ENCODE data around the gene C2. TPM values are rescaled to one million over a fixed set of nuclear protein-coding genes. Genes with fewer than 3 reads are reported as not detected.

The C2 gene
- total RNA-seq, 2 donors from 2014 or later = 12.3 to 30.0 TPM

Small RNA genes lying within 50 kb of the gene (microRNA-seq; reads per million reads assigned to microRNA genes)
- gene MIR1236 = 0 reads per million in 2 donors

Other genes with a start within 250 kb of the C2 start
- gene LY6G5C, start 246.7 kb upstream of the C2 start, total RNA-seq = 1 to 10 TPM; 2.2 to 2.5 TPM
- 10 to 100 TPM; 33.5 to 36.3 TPM for gene ABHD16A, start 224.4 kb upstream of the C2 start, total RNA-seq
- not detected for gene LY6G6F, start 220.9 kb upstream of the C2 start, total RNA-seq
- not detected for gene LY6G6D, start 212.4 kb upstream of the C2 start, total RNA-seq
- gene LY6G6C, start 206.0 kb upstream of the C2 start, total RNA-seq = not detected
- under 1 TPM; 0.39 to 0.41 TPM for gene MPIG6B, start 204.3 kb upstream of the C2 start, total RNA-seq
- 10 to 100 TPM; 55.6 to 56.2 TPM for gene DDAH2, start 198.4 kb upstream of the C2 start, total RNA-seq
- 100 to 1,000 TPM; 151 to 196 TPM for gene CLIC1, start 191.2 kb upstream of the C2 start, total RNA-seq
- gene MSH5, start 187.7 kb upstream of the C2 start, total RNA-seq = 1 to 10 TPM; 2.6 to 3.0 TPM
- gene SAPCD1, start 165.1 kb upstream of the C2 start, total RNA-seq = under 1 TPM; 0.71 to 0.73 TPM
- gene VWA7, start 150.4 kb upstream of the C2 start, total RNA-seq = 1 to 10 TPM; 4.8 to 6.2 TPM
- gene VARS1, start 132.0 kb upstream of the C2 start, total RNA-seq = 10 to 100 TPM; 24.8 to 39.3 TPM
- 10 to 100 TPM; 24.3 to 29.4 TPM for gene LSM2, start 120.8 kb upstream of the C2 start, total RNA-seq
- 1 to 10 TPM; 1.1 to 2.6 TPM for gene HSPA1L, start 112.4 kb upstream of the C2 start, total RNA-seq
- gene HSPA1A, start 112.2 kb upstream of the C2 start, total RNA-seq = 100 to 1,000 TPM; 197 to 288 TPM
- gene HSPA1B, start 100.0 kb upstream of the C2 start, total RNA-seq = 100 to 1,000 TPM; 142 to 192 TPM
- 10 to 100 TPM; 26.8 to 31.8 TPM for gene NEU1, start 64.9 kb upstream of the C2 start, total RNA-seq
- gene SLC44A4, start 48.7 kb upstream of the C2 start, total RNA-seq = not detected
- gene EHMT2, start 30.0 kb upstream of the C2 start, total RNA-seq = 10 to 100 TPM; 12.9 to 20.2 TPM
- gene ZBTB12, start 25.6 kb upstream of the C2 start, total RNA-seq = 1 to 10 TPM; 2.5 to 4.6 TPM
- 100 to 1,000 TPM in 1 of 2 donors, 10 to 100 TPM in 1; 50.3 to 113 TPM for gene CFB, start 18.4 kb downstream of the C2 start, total RNA-seq
- 10 to 100 TPM; 39.8 to 53.7 TPM for gene NELFE, start 31.3 kb downstream of the C2 start, total RNA-seq
- 10 to 100 TPM; 36.8 to 45.1 TPM for gene SKIC2, start 31.5 kb downstream of the C2 start, total RNA-seq
- gene DXO, start 44.4 kb downstream of the C2 start, total RNA-seq = 10 to 100 TPM; 12.8 to 20.9 TPM
- 100 to 1,000 TPM; 199 to 206 TPM for gene C4A, start 54.3 kb downstream of the C2 start, total RNA-seq
- gene C4B, start 87.1 kb downstream of the C2 start, total RNA-seq = 100 to 1,000 TPM; 177 to 235 TPM
- gene CYP21A2, start 110.7 kb downstream of the C2 start, total RNA-seq = 10 to 100 TPM in 1 of 2 donors, 1 to 10 TPM in 1; 2.0 to 10.3 TPM
- 100 to 1,000 TPM; 143 to 158 TPM for gene TNXB, start 181.6 kb downstream of the C2 start, total RNA-seq
- 10 to 100 TPM; 35.4 to 36.2 TPM for gene ATF6B, start 200.5 kb downstream of the C2 start, total RNA-seq
- gene FKBPL, start 202.6 kb downstream of the C2 start, total RNA-seq = 1 to 10 TPM; 2.6 TPM
- gene PRRT1, start 224.2 kb downstream of the C2 start, total RNA-seq = under 1 TPM; 0.77 to 0.97 TPM
- 10 to 100 TPM; 20.2 to 29.6 TPM for gene PPT2, start 226.4 kb downstream of the C2 start, total RNA-seq
- gene EGFL8, start 236.9 kb downstream of the C2 start, total RNA-seq = 1 to 10 TPM; 7.1 to 8.7 TPM
- gene AGPAT1, start 248.4 kb downstream of the C2 start, total RNA-seq = 10 to 100 TPM; 54.8 to 58.1 TPM

All from left cardiac atrium (tissue), 2 donors.